C4-2B (cell line): ENCODE measurements around the gene IL1RL1.

Experiments used
- H3K27ac ChIP-seq: fragments of 450-650 bp; 2 replicates; pipeline ENCODE4 v1.5.1; 2017
- CTCF ChIP-seq: fragments of 450-650 bp; conservative IDR thresholded peaks from 2 replicates; pipeline ENCODE4 v1.5.1; 2017; ENCODE audit warnings: mild to moderate bottlenecking
- ZFX ChIP-seq: fragments of 450-650 bp; IDR thresholded peaks from 2 replicates; pipeline ENCODE4 v1.6.1; 2017

Gene IL1RL1

GRCh38 chr2:102350137-102350793 lies 38.9 kb downstream of the IL1RL1 start:
- H3K27ac ChIP-seq: no peak overlapping the region
- TF ChIP-seq CTCF (no peak), ZFX (no peak)

GRCh38 chr2:102355526-102356380 lies 44.4 kb downstream of the IL1RL1 start, which contains the start of gene IL18R1:
Gene IL18R1 (plus strand): TSS chr2:102355796. CDS start chr2:102362661, 6,865 bp downstream.
- no peak for TF ChIP-seq ZFX
- peak; percentile 94 for TF ChIP-seq CTCF
- peak within 1 kb of the TSS; percentile 55 for H3K27ac ChIP-seq

- TF ChIP-seq ZFX (no peak), CTCF (no peak)
- H3K27ac ChIP-seq: no peak overlapping the region; the same call in 1 of the 2 replicates
These were observed 45.0 kb downstream of the IL1RL1 start for GRCh38 chr2:102356381-102356712.

- no peak overlapping the region for H3K27ac ChIP-seq
These were observed 45.4 kb downstream of the IL1RL1 start for GRCh38 chr2:102356741-102357140.

GRCh38 chr2:102357937-102358336 lies 46.6 kb downstream of the IL1RL1 start:
- TF ChIP-seq CTCF (no peak), ZFX (no peak)
- no peak overlapping the region for H3K27ac ChIP-seq

More at GRCh38 chr2:102356741-102357140, 45.4 kb downstream of the IL1RL1 start:
- TF ChIP-seq ZFX (no peak), CTCF (no peak)

GRCh38 chr2:102358496-102358895 lies 47.1 kb downstream of the IL1RL1 start:
- no peak for TF ChIP-seq ZFX
- TF ChIP-seq CTCF: 0 out of 2 replicates have a peak, but pooled peaks have one; percentile 6
- H3K27ac ChIP-seq: no peak overlapping the region

- no peak overlapping the region for H3K27ac ChIP-seq
- TF ChIP-seq CTCF (no peak), ZFX (no peak)
These were observed 48.2 kb downstream of the IL1RL1 start for GRCh38 chr2:102359527-102359926.
